Measurements from ENCODE around the gene KRTAP13-3.

KRTAP13-3 gene

GRCh38 chr21:30425826-30426225, at the start of gene KRTAP13-3:
Gene KRTAP13-3, minus strand, starts transcription at chr21:30425926. Its CDS starts 14 bp downstream, at chr21:30425912.
- Histone ChIP-seq H3K36me3 (ENCODE audit: insufficient read depth, low read length) (no peaks in the 10 kb centered on the region), H3K9ac (ENCODE audit: low read length) (no peak within 1 kb of the TSS), H3K27ac (ENCODE audit: low read depth, low read length) (no peak within 1 kb of the TSS), H3K4me3 (ENCODE audit: low read depth in 1 of 2, low read length in 2 of 2) (no peak within 1 kb of the TSS), H3K9me3 (ENCODE audit: low read length) (no peaks in the 10 kb centered on the region), H3K27me3 (ENCODE audit: control insufficient read depth in 1 of 2, insufficient read depth in 2 of 2, low read length in 2 of 2) (no peaks in the 10 kb centered on the region), H3K4me1 (ENCODE audit: insufficient read depth, low read length) (no peaks in the 10 kb centered on the region)

GRCh38 chr21:30468900-30469714, 43.4 kb upstream of the KRTAP13-3 start:
- no peaks in the 10 kb centered on the region for H3K4me1 ChIP-seq (ENCODE audit: insufficient read depth, low read length)
- H3K4me3 ChIP-seq (ENCODE audit: low read depth in 1 of 2, low read length in 2 of 2) = no peak overlapping the region
- no peaks in the 10 kb centered on the region for H3K9me3 ChIP-seq (ENCODE audit: low read length)
- no peak overlapping the region for H3K9ac ChIP-seq (ENCODE audit: low read length)
- no peaks in the 10 kb centered on the region for H3K27me3 ChIP-seq (ENCODE audit: control insufficient read depth in 1 of 2, insufficient read depth in 2 of 2, low read length in 2 of 2)
- H3K36me3 ChIP-seq (ENCODE audit: insufficient read depth, low read length) = no peaks in the 10 kb centered on the region
- no peak overlapping the region for H3K27ac ChIP-seq (ENCODE audit: low read depth, low read length)

GRCh38 chr21:30463713-30464112, 38.0 kb upstream of the KRTAP13-3 start:
- H3K36me3 ChIP-seq (ENCODE audit: insufficient read depth, low read length) = no peaks in the 10 kb centered on the region
- H3K4me3 ChIP-seq (ENCODE audit: low read depth in 1 of 2, low read length in 2 of 2) = no peak overlapping the region
- no peaks in the 10 kb centered on the region for H3K9me3 ChIP-seq (ENCODE audit: low read length)
- no peak overlapping the region for H3K9ac ChIP-seq (ENCODE audit: low read length)
- no peak overlapping the region for H3K27ac ChIP-seq (ENCODE audit: low read depth, low read length)
- no peaks in the 10 kb centered on the region for H3K4me1 ChIP-seq (ENCODE audit: insufficient read depth, low read length)
- H3K27me3 ChIP-seq (ENCODE audit: control insufficient read depth in 1 of 2, insufficient read depth in 2 of 2, low read length in 2 of 2) = no peaks in the 10 kb centered on the region

- Histone ChIP-seq H3K4me1 (ENCODE audit: insufficient read depth, low read length) (no peaks in the 10 kb centered on the region), H3K9me3 (ENCODE audit: low read length) (no peaks in the 10 kb centered on the region), H3K27ac (ENCODE audit: low read depth, low read length) (no peak overlapping the region), H3K4me3 (ENCODE audit: low read depth in 1 of 2, low read length in 2 of 2) (no peak overlapping the region), H3K36me3 (ENCODE audit: insufficient read depth, low read length) (no peaks in the 10 kb centered on the region), H3K9ac (ENCODE audit: low read length) (no peak overlapping the region), H3K27me3 (ENCODE audit: control insufficient read depth in 1 of 2, insufficient read depth in 2 of 2, low read length in 2 of 2) (no peaks in the 10 kb centered on the region)
Observed at GRCh38 chr21:30448514-30448913, 22.8 kb upstream of the KRTAP13-3 start.

- no peaks in the 10 kb centered on the region for H3K27me3 ChIP-seq (ENCODE audit: control insufficient read depth in 1 of 2, insufficient read depth in 2 of 2, low read length in 2 of 2)
- no peaks in the 10 kb centered on the region for H3K9me3 ChIP-seq (ENCODE audit: low read length)
- H3K36me3 ChIP-seq (ENCODE audit: insufficient read depth, low read length) = no peaks in the 10 kb centered on the region
- H3K4me1 ChIP-seq (ENCODE audit: insufficient read depth, low read length) = no peaks in the 10 kb centered on the region
- H3K9ac ChIP-seq (ENCODE audit: low read length) = no peak overlapping the region
- no peak overlapping the region for H3K4me3 ChIP-seq (ENCODE audit: low read depth in 1 of 2, low read length in 2 of 2)
- H3K27ac ChIP-seq (ENCODE audit: low read depth, low read length) = no peak overlapping the region
Observed at GRCh38 chr21:30447056-30447455, 21.3 kb upstream of the KRTAP13-3 start.

- no peak overlapping the region for H3K9ac ChIP-seq (ENCODE audit: low read length)
Observed at GRCh38 chr21:30444204-30444603, 18.5 kb upstream of the KRTAP13-3 start.

GRCh38 chr21:30443226-30443625, 17.5 kb upstream of the KRTAP13-3 start:
- Histone ChIP-seq H3K9ac (ENCODE audit: low read length) (no peak overlapping the region), H3K4me1 (ENCODE audit: insufficient read depth, low read length) (no peaks in the 10 kb centered on the region), H3K27me3 (ENCODE audit: control insufficient read depth in 1 of 2, insufficient read depth in 2 of 2, low read length in 2 of 2) (no peaks in the 10 kb centered on the region), H3K9me3 (ENCODE audit: low read length) (no peaks in the 10 kb centered on the region), H3K36me3 (ENCODE audit: insufficient read depth, low read length) (no peaks in the 10 kb centered on the region), H3K27ac (ENCODE audit: low read depth, low read length) (no peak overlapping the region), H3K4me3 (ENCODE audit: low read depth in 1 of 2, low read length in 2 of 2) (no peak overlapping the region)

More at GRCh38 chr21:30444204-30444603, 18.5 kb upstream of the KRTAP13-3 start:
- Histone ChIP-seq H3K36me3 (ENCODE audit: insufficient read depth, low read length) (no peaks in the 10 kb centered on the region), H3K27me3 (ENCODE audit: control insufficient read depth in 1 of 2, insufficient read depth in 2 of 2, low read length in 2 of 2) (no peaks in the 10 kb centered on the region), H3K4me1 (ENCODE audit: insufficient read depth, low read length) (no peaks in the 10 kb centered on the region), H3K9me3 (ENCODE audit: low read length) (no peaks in the 10 kb centered on the region), H3K27ac (ENCODE audit: low read depth, low read length) (no peak overlapping the region), H3K4me3 (ENCODE audit: low read depth in 1 of 2, low read length in 2 of 2) (no peak overlapping the region)

GRCh38 chr21:30439975-30440374, 14.2 kb upstream of the KRTAP13-3 start, which contains the start of gene KRTAP15-1:
Gene KRTAP15-1, plus strand, starts transcription at chr21:30440275. Its CDS starts 53 bp downstream, at chr21:30440328.
- Histone ChIP-seq H3K27ac (ENCODE audit: low read depth, low read length) (no peak within 1 kb of the TSS), H3K27me3 (ENCODE audit: control insufficient read depth in 1 of 2, insufficient read depth in 2 of 2, low read length in 2 of 2) (no peaks in the 10 kb centered on the region), H3K36me3 (ENCODE audit: insufficient read depth, low read length) (no peaks in the 10 kb centered on the region), H3K9me3 (ENCODE audit: low read length) (no peaks in the 10 kb centered on the region), H3K4me1 (ENCODE audit: insufficient read depth, low read length) (no peaks in the 10 kb centered on the region), H3K4me3 (ENCODE audit: low read depth in 1 of 2, low read length in 2 of 2) (no peak within 1 kb of the TSS), H3K9ac (ENCODE audit: low read length) (no peak within 1 kb of the TSS)

GRCh38 chr21:30437010-30437565, 11.4 kb upstream of the KRTAP13-3 start:
- Histone ChIP-seq H3K36me3 (ENCODE audit: insufficient read depth, low read length) (no peaks in the 10 kb centered on the region), H3K27ac (ENCODE audit: low read depth, low read length) (no peak overlapping the region), H3K9me3 (ENCODE audit: low read length) (no peaks in the 10 kb centered on the region), H3K4me3 (ENCODE audit: low read depth in 1 of 2, low read length in 2 of 2) (no peak overlapping the region), H3K4me1 (ENCODE audit: insufficient read depth, low read length) (no peaks in the 10 kb centered on the region), H3K27me3 (ENCODE audit: control insufficient read depth in 1 of 2, insufficient read depth in 2 of 2, low read length in 2 of 2) (no peaks in the 10 kb centered on the region), H3K9ac (ENCODE audit: low read length) (no peak overlapping the region)

- Histone ChIP-seq H3K4me3 (ENCODE audit: low read depth in 1 of 2, low read length in 2 of 2) (no peak overlapping the region), H3K36me3 (ENCODE audit: insufficient read depth, low read length) (no peaks in the 10 kb centered on the region), H3K9me3 (ENCODE audit: low read length) (no peaks in the 10 kb centered on the region), H3K27ac (ENCODE audit: low read depth, low read length) (no peak overlapping the region), H3K4me1 (ENCODE audit: insufficient read depth, low read length) (no peaks in the 10 kb centered on the region), H3K9ac (ENCODE audit: low read length) (no peak overlapping the region), H3K27me3 (ENCODE audit: control insufficient read depth in 1 of 2, insufficient read depth in 2 of 2, low read length in 2 of 2) (no peaks in the 10 kb centered on the region)
Observed at GRCh38 chr21:30434033-30434631, 8.4 kb upstream of the KRTAP13-3 start.

- no peaks in the 10 kb centered on the region for H3K27me3 ChIP-seq (ENCODE audit: control insufficient read depth in 1 of 2, insufficient read depth in 2 of 2, low read length in 2 of 2)
- no peaks in the 10 kb centered on the region for H3K36me3 ChIP-seq (ENCODE audit: insufficient read depth, low read length)
- no peaks in the 10 kb centered on the region for H3K4me1 ChIP-seq (ENCODE audit: insufficient read depth, low read length)
- no peak within 1 kb of the TSS for H3K4me3 ChIP-seq (ENCODE audit: low read depth in 1 of 2, low read length in 2 of 2)
- H3K27ac ChIP-seq (ENCODE audit: low read depth, low read length) = no peak within 1 kb of the TSS
- H3K9ac ChIP-seq (ENCODE audit: low read length) = no peak within 1 kb of the TSS
- no peaks in the 10 kb centered on the region for H3K9me3 ChIP-seq (ENCODE audit: low read length)
Observed at GRCh38 chr21:30430170-30430655, 4.5 kb upstream of the KRTAP13-3 start, which contains the start of gene KRTAP13-4. Gene KRTAP13-4, plus strand, starts transcription at chr21:30430220. Its CDS starts 56 bp downstream, at chr21:30430276.
